Naive thymus-derived CD8-positive, alpha-beta T cell (primary cell): ENCODE measurements around the gene MTRR. TPM values are rescaled to one million over a fixed set of nuclear protein-coding genes. Genes with fewer than 3 reads are reported as not detected.

Source experiments
- ATAC-seq, 2 donors: fragments of 150-1000 bp; cut with Tn5 transposase in 1 of 2; sonication (Bioruptor Pico), chemical (Tn5 transposase) in 1 of 2; 1 replicate in 1 of 2; 2 replicates in 1 of 2; pipeline ENCODE4 v1.10.0; 2021; ENCODE audit warnings: mild to moderate bottlenecking in 2 of 2, moderate library complexity in 2 of 2
- POLR2A ChIA-PET: fragments of 350-600 bp; sonication (Branson Sonifier 250); formaldehyde crosslinking; loops from one replicate; lab custom pipeline; 2021; ENCODE audit warnings: antibody characterized with exemption; lab: Charles Lee
- DNase-seq, 10 donors: peaks; one replicate each; pipeline versions ENCODE4 v3.0.0 to v3.0.0-alpha.2; 2020 to 2022
- H3K27ac Mint-ChIP-seq, 10 donors: one replicate each; pipeline ENCODE4 v1.8.0; 2020 to 2022; ENCODE audit warnings: mild to moderate bottlenecking in 10 of 10, mixed read lengths in 10 of 10, moderate library complexity in 4 of 10, inconsistent platforms in 1 of 10
- H3K27me3 Mint-ChIP-seq, 5 donors: one replicate each; pipeline ENCODE4 v1.8.0; 2021 to 2022; ENCODE audit warnings: mixed read lengths in 5 of 5
- H3K36me3 Mint-ChIP-seq, 3 donors: one replicate each; pipeline ENCODE4 v1.8.0; 2020 to 2022; ENCODE audit warnings: mixed read lengths in 3 of 3, mild to moderate bottlenecking in 2 of 3, inconsistent platforms in 1 of 3
- H3K4me1 Mint-ChIP-seq, 4 donors: one replicate each; pipeline ENCODE4 v1.8.0; 2021 to 2022; ENCODE audit warnings: mixed read lengths in 4 of 4
- H3K4me3 Mint-ChIP-seq, 10 donors: one replicate each; pipeline ENCODE4 v1.8.0; 2020 to 2022; ENCODE audit warnings: mild to moderate bottlenecking in 10 of 10, mixed read lengths in 10 of 10, moderate library complexity in 6 of 10, inconsistent platforms in 1 of 10
- H3K9me3 Mint-ChIP-seq, 9 donors: one replicate each; pipeline ENCODE4 v1.8.0; 2020 to 2022; ENCODE audit warnings: mixed read lengths in 9 of 9, mild to moderate bottlenecking in 3 of 9, inconsistent platforms in 1 of 9, moderate library complexity in 1 of 9
- polyA plus RNA-seq, 3 donors: library from polyadenylated mRNA; unstranded; fragments of 300-500 nt; fragmentation: Illumina TruSeq; gene quantifications; one replicate each; pipeline ENCODE4 v1.2.3, GENCODE V29; 2021
- total RNA-seq, 8 experiments: library from RNA in 2 of 8; stranded (reverse) in 2 of 8; gene quantifications; one replicate each; pipeline ENCODE4 v1.2.3 and lab custom pipeline; 2021 to 2026

MTRR gene
- total and polyA plus RNA-seq, 5 experiments from 2014 or later = 26.1 to 63.9 (median 33.3) TPM

- POLR2A ChIA-PET = no interaction called here
- no peak for ATAC-seq
- Mint-ChIP-seq H3K27ac (peak overlapping the region in 7 of 10 donors; percentile 8 to 66 (median 47)), H3K4me3 (no peak overlapping the region), H3K9me3 (no peaks in the 10 kb centered on the region), H3K36me3 (peaks cover 0 to 92% (median 21%) of the 10 kb centered on the region in 3 donors), H3K27me3 (no peaks in the 10 kb centered on the region), H3K4me1 (peaks cover 10 to 34% (median 27%) of the 10 kb centered on the region in 4 donors)
- no peak for DNase-seq
Observed at GRCh38 chr5:7881091-7881490, 12.1 kb downstream of the MTRR start.

GRCh38 chr5:7881816-7882215 is 12.9 kb downstream of the MTRR start:
- Mint-ChIP-seq H3K9me3 (no peaks in the 10 kb centered on the region), H3K27ac (peak overlapping the region in 2 of 10 donors; percentile 48 to 87), H3K27me3 (no peaks in the 10 kb centered on the region), H3K36me3 (peaks cover 0 to 92% (median 17%) of the 10 kb centered on the region in 3 donors), H3K4me3 (no peak overlapping the region), H3K4me1 (peaks cover 11 to 32% (median 25%) of the 10 kb centered on the region in 4 donors)
- ATAC-seq (no peak), DNase-seq (no peak)
- POLR2A ChIA-PET = no interaction called here

- Mint-ChIP-seq H3K27ac (peak overlapping the region in 1 of 10 donors; percentile 52), H3K4me3 (no peak overlapping the region), H3K9me3 (no peaks in the 10 kb centered on the region), H3K27me3 (no peaks in the 10 kb centered on the region), H3K4me1 (peaks cover 9 to 34% (median 20%) of the 10 kb centered on the region in 4 donors), H3K36me3 (peaks cover 0 to 92% (median 15%) of the 10 kb centered on the region in 3 donors)
- DNase-seq = no peak
- POLR2A ChIA-PET = no interaction called here
- no peak for ATAC-seq
Observed at GRCh38 chr5:7882926-7883325, 14.0 kb downstream of the MTRR start.

DNA sequence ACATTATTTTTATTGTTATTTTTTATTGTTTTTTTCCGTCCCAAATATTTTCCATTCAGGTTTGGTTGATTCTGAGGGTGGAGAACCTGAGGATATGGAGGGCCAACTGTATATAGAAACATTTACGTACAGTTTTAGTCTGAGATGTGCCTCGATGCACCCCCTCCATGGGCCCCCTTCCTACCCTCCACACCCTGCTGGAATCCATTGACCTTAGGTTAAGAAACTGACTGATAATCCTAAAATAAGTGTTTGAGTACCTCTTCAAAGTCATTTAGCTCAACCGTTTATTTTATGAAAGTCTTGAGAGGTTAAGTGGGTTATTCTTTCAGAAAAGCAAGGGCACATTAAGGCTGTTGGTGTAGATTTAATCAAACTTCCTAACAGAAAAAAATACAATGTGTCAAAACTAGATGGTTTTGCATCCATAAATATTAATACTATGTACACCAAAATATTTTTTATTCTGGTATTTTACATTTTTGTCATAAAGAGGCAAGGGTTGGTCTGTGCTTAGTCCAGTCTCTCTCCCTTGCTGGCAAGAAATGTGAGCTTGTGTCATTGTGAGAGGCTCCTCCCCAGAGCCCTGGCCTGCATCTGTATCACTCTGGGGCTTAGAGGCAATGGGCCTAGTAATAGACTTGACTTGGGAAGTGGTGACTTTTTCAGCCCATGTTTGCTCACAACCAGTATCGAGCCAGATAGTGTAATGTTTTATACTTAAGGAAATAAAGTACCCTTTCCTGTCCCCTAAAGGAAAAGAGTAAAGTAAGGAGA is 15.7 kb downstream of the MTRR start:
- no peak for ATAC-seq
- Mint-ChIP-seq H3K36me3 (peaks cover 4 to 90% (median 8%) of the 10 kb centered on the region in 3 donors), H3K4me1 (peaks cover 6 to 24% (median 17%) of the 10 kb centered on the region in 4 donors), H3K27me3 (no peaks in the 10 kb centered on the region), H3K9me3 (no peaks in the 10 kb centered on the region), H3K4me3 (no peak overlapping the region), H3K27ac (peak overlapping the region in 3 of 10 donors; percentile 1 to 27 (median 25))
- POLR2A ChIA-PET = no interaction called here
- no peak for DNase-seq

DNA sequence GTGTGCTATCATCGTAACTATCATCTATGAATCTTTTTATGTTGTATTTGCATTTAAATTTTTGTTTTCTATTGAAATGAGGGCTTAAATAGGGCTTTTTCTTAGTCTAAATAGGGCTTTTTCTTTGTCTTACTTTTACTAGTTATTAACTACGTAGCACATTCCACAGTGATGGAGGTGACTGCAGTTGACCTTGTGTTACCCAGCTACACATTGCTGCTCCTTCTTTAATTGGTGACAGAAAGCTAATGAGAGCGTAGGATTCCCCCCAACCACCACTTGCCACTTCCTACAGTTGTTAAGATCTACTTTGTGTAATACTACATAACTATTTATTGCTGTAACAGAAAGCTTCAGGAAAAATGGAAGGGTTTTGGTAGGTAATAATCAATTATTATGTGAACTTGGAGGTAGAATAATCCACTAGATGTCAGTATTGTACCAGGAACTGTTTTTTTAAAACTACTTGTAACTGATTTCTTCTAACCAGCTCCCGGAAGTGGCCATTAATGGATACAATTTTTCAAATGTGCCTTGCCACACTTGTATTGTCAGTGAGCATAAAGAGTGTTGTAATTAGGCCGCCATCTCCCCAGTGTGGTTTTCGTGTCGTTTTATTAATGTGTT is 18.0 kb downstream of the MTRR start:
- no peak overlapping the region for H3K4me3 Mint-ChIP-seq
- no peaks in the 10 kb centered on the region for H3K27me3 Mint-ChIP-seq
- POLR2A ChIA-PET = no interaction called here
- DNase-seq (peak in 3 of 10 donors; percentile 13 to 24 (median 20)), ATAC-seq (peak; percentile 35)
- H3K27ac Mint-ChIP-seq = peak overlapping the region in 2 of 10 donors; percentile 48 to 52
- peaks cover 4 to 86% (median 14%) of the 10 kb centered on the region in 3 donors for H3K36me3 Mint-ChIP-seq
- H3K9me3 Mint-ChIP-seq = no peaks in the 10 kb centered on the region
- peaks cover 1 to 7% (median 5%) of the 10 kb centered on the region in 4 donors for H3K4me1 Mint-ChIP-seq

GRCh38 chr5:7888901-7889300 is 20.0 kb downstream of the MTRR start:
- ATAC-seq = no peak
- no peaks in the 10 kb centered on the region for H3K27me3 Mint-ChIP-seq
- no peak overlapping the region for H3K27ac Mint-ChIP-seq
- H3K4me3 Mint-ChIP-seq = no peak overlapping the region
- H3K36me3 Mint-ChIP-seq = peaks cover 4 to 88% (median 19%) of the 10 kb centered on the region in 3 donors
- DNase-seq = no peak
- H3K4me1 Mint-ChIP-seq = peaks cover 2 to 6% (median 5%) of the 10 kb centered on the region in 4 donors
- POLR2A ChIA-PET = no interaction called here
- no peaks in the 10 kb centered on the region for H3K9me3 Mint-ChIP-seq

DNA sequence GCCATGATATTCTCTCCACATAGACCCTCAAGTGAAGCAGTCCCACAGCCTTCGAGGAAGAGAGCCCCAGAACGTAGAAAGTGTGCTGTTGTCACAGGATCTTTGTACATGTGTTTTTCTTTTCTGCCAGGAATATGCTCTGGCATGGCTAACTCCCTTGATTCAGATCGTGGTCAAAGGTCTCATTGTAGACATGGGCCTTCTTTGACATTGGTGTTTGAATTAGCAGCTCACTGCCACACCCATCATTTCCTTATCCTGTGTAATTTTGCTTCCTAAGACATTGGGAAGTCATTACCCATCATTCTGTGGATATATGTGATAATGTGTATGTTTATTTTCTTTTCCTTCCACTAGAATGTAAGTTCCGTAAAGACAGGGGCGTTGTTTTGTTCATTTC is 25.5 kb downstream of the MTRR start:
- Mint-ChIP-seq H3K9me3 (no peaks in the 10 kb centered on the region), H3K36me3 (peaks cover 11 to 92% (median 43%) of the 10 kb centered on the region in 3 donors), H3K27ac (peak overlapping the region in 1 of 10 donors; percentile 27), H3K4me1 (peaks cover 0 to 3% (median under 1%) of the 10 kb centered on the region in 4 donors), H3K27me3 (no peaks in the 10 kb centered on the region), H3K4me3 (no peak overlapping the region)
- no peak for DNase-seq
- POLR2A ChIA-PET = no interaction called here
- no peak for ATAC-seq

DNA sequence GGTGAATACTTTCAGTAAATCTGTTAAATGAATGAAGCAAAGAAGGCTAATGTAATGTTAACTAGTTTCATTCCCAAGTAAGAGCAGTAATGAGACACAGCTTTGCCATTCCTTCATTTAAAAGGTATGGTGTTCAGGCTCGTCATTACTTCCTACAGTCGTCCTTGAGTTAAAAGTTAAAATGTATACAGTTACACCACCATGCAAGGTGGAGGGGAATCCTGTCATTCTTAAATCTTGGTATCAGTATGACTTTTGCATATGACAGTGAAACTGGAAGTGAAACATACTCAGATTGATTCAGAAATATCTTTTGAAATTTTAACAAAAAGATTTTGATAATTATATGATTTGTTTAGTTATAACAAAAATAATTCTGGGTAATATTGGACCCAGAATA is 25.9 kb downstream of the MTRR start:
- H3K27ac Mint-ChIP-seq = no peak overlapping the region
- H3K4me1 Mint-ChIP-seq = peaks cover 0 to 3% (median under 1%) of the 10 kb centered on the region in 4 donors
- H3K9me3 Mint-ChIP-seq = no peaks in the 10 kb centered on the region
- DNase-seq = no peak
- POLR2A ChIA-PET = no interaction called here
- ATAC-seq = no peak
- no peak overlapping the region for H3K4me3 Mint-ChIP-seq
- no peaks in the 10 kb centered on the region for H3K27me3 Mint-ChIP-seq
- peaks cover 15 to 92% (median 46%) of the 10 kb centered on the region in 3 donors for H3K36me3 Mint-ChIP-seq

- ATAC-seq = no peak
- no peak for DNase-seq
- Mint-ChIP-seq H3K27me3 (no peaks in the 10 kb centered on the region), H3K9me3 (no peaks in the 10 kb centered on the region), H3K4me3 (no peak overlapping the region), H3K4me1 (peaks cover 0 to 3% (median under 1%) of the 10 kb centered on the region in 4 donors), H3K36me3 (peaks cover 26 to 93% (median 45%) of the 10 kb centered on the region in 3 donors), H3K27ac (peak overlapping the region in 1 of 10 donors; percentile 58)
- POLR2A ChIA-PET = no interaction called here
Observed at GRCh38 chr5:7897014-7897600, 28.2 kb downstream of the MTRR start.

- Mint-ChIP-seq H3K4me1 (peaks cover 0 to 1% (median 0%) of the 10 kb centered on the region in 4 donors), H3K27me3 (no peaks in the 10 kb centered on the region), H3K4me3 (no peak overlapping the region), H3K27ac (peak overlapping the region in 1 of 10 donors; percentile 78), H3K9me3 (peaks cover 0 to 7% (median 4%) of the 10 kb centered on the region in 9 donors), H3K36me3 (peaks cover 55 to 89% (median 68%) of the 10 kb centered on the region in 3 donors)
- ATAC-seq (no peak), DNase-seq (no peak)
- POLR2A ChIA-PET = no interaction called here
Observed at GRCh38 chr5:7902201-7902600, 33.3 kb downstream of the MTRR start.

DNA sequence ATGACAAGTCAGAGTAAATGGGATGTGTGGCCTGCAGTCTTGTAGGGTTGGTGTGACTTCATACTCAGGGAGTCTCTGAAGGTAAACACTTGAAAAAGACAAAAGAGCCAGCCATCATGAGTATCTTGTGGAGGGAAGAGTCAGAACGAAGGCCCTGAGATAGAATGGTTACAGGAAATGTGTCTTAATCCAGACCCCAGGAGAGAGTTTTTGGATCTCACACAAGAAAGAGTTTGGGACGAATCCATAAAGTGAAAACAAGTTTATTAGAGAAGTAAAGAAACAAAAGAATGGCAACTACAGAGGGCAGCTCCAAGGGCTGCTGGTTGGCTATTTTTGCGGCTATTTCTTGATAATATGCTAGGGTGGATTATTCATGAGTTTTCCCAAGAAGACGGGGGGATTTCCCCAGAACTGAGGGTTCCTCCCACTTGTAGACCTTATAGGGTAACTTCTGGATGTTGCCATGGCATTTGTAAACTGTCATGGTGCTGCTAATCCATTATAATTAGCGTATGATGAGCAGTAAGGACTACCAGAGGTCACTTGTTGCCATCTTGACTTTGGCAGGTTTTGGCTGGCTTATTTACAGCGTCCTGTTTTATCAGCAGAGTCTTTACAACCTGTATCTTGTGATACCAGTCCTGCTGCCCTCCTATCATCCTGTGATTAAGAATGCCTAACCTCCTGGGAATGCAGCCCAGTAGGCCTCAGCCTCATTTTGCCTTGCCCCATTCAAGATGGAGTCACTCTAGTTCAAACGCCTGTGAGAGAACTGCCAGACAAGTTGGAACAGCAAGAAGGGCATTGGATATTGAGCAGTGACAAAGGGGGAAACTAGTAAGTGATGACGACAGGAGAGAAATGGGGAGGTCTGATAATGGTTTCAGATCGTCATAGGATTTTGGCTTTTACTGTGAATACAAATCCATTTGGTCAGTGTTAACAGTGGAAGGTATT is 34.0 kb downstream of the MTRR start:
- ATAC-seq (no peak), DNase-seq (no peak)
- Mint-ChIP-seq H3K4me1 (peaks cover 0 to 1% (median 0%) of the 10 kb centered on the region in 4 donors), H3K27ac (peak overlapping the region in 3 of 10 donors; percentile 53 to 78 (median 64)), H3K27me3 (no peaks in the 10 kb centered on the region), H3K9me3 (peaks cover 2 to 15% (median 10%) of the 10 kb centered on the region in 9 donors), H3K4me3 (no peak overlapping the region), H3K36me3 (peaks cover 63 to 89% (median 69%) of the 10 kb centered on the region in 3 donors)
- POLR2A ChIA-PET = no interaction called here

DNA sequence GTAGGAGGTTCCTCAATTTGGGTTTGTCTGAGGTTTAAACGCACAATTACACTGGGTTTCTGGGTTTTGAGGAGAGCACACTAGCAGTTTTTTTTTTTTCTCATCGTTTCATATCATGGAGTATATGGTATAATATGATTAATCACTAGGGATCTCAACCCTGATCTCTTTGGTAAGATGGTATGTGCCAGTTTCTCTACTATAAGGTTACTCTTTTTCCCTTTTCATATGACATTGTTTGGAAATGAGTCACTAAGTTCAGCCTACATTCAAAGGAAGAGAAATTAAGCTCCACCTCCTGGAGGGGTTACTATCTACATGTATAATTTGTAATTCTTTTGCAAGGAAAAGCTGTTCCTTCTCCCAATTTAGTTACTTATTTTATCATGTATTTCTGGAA is 35.2 kb downstream of the MTRR start:
- Mint-ChIP-seq H3K36me3 (peaks cover 67 to 89% (median 75%) of the 10 kb centered on the region in 3 donors), H3K27me3 (no peaks in the 10 kb centered on the region), H3K9me3 (peaks cover 6 to 26% (median 22%) of the 10 kb centered on the region in 9 donors), H3K4me1 (no peaks in the 10 kb centered on the region), H3K27ac (peak overlapping the region in 1 of 10 donors; percentile 19), H3K4me3 (no peak overlapping the region)
- DNase-seq (no peak), ATAC-seq (no peak)
- POLR2A ChIA-PET = no interaction called here
